GM13977 (cell line): Measurements from ENCODE around the gene PIAS2.

Source experiments
- DNase-seq: peaks from one replicate; pipeline ENCODE4 v3.0.0; 2012; ENCODE audit warnings: low spot score
- CTCF ChIP-seq: IDR thresholded peaks from 2 replicates; pipeline ENCODE4 v1.5.1; 2012; ENCODE audit warnings: mild to moderate bottlenecking, control low read depth; ENCODE audit not compliant: insufficient read depth; ENCODE audit errors: extremely low read depth, missing control alignments
- in situ Hi-C: fragments of 300-500 bp; cut with MboI; formaldehyde crosslinking; loops from one replicate; pipeline ENCODE4 v1.12.0; 2022; ENCODE audit warnings: low sequenced_read_pairs, low pct_unique_long_range_greater_than_20kb, mixed read lengths, inconsistent platforms; ENCODE audit not compliant: unreplicated experiment

PIAS2 gene

GRCh38 chr18:46794607-46795006 lies 122.7 kb downstream of the PIAS2 start:
- in situ Hi-C loops: no loop called here
- TF ChIP-seq CTCF: no peak
- no peak for DNase-seq

- no peak for DNase-seq
- TF ChIP-seq CTCF: no peak
Observed at GRCh38 chr18:46793565-46793964, 123.7 kb downstream of the PIAS2 start.

GRCh38 chr18:46789088-46789487 lies 128.2 kb downstream of the PIAS2 start:
- in situ Hi-C loops: no loop called here
- DNase-seq: no peak
- TF ChIP-seq CTCF: no peak

More at GRCh38 chr18:46793565-46793964, 123.7 kb downstream of the PIAS2 start:
- in situ Hi-C loops: no loop called here

GRCh38 chr18:46787674-46788073 lies 129.6 kb downstream of the PIAS2 start:
- in situ Hi-C loops: no loop called here
- no peak for TF ChIP-seq CTCF

GRCh38 chr18:46772357-46772756 lies 144.9 kb downstream of the PIAS2 start:
- TF ChIP-seq CTCF: no peak
- in situ Hi-C loops: no loop called here
- DNase-seq: no peak

More at GRCh38 chr18:46787674-46788073, 129.6 kb downstream of the PIAS2 start:
- no peak for DNase-seq

- DNase-seq: no peak
Observed at GRCh38 chr18:46771141-46771540, 146.2 kb downstream of the PIAS2 start.

More at GRCh38 chr18:46771141-46771540, 146.2 kb downstream of the PIAS2 start:
- TF ChIP-seq CTCF: no peak
- in situ Hi-C loops: no loop called here
